Measurements from ENCODE around the gene ACTRT2. TPM values are rescaled to one million over a fixed set of nuclear protein-coding genes. Genes with fewer than 3 reads are reported as not detected.

Gene ACTRT2
- total RNA-seq, 1 experiment from 2014 or later: not detected

GRCh38 chr1:3020263-3020909, 881 bp upstream of the ACTRT2 start:
- Histone ChIP-seq H3K27me3 (peaks cover 3% of the 10 kb centered on the region; the same call in 1 of the 2 replicates), H3K36me3 (no peaks in the 10 kb centered on the region), H3K4me3 (no peak overlapping the region), H3K9me3 (no peaks in the 10 kb centered on the region)
- no peak for DNase-seq

GRCh38 chr1:3021801-3022401, 634 bp downstream of the ACTRT2 start:
- H3K36me3 ChIP-seq: no peaks in the 10 kb centered on the region
- H3K27me3 ChIP-seq: peaks cover 3% of the 10 kb centered on the region; the same call in 1 of the 2 replicates
- no peaks in the 10 kb centered on the region for H3K9me3 ChIP-seq
- DNase-seq: no peak
- H3K4me3 ChIP-seq: no peak overlapping the region

- H3K9me3 ChIP-seq: no peaks in the 10 kb centered on the region
These were observed 1.3 kb downstream of the ACTRT2 start for GRCh38 chr1:3022511-3022973.

GRCh38 chr1:3022976-3023375, 1.7 kb downstream of the ACTRT2 start:
- Histone ChIP-seq H3K9me3 (no peaks in the 10 kb centered on the region), H3K27me3 (peaks cover 3% of the 10 kb centered on the region; the same call in 1 of the 2 replicates), H3K36me3 (no peaks in the 10 kb centered on the region), H3K4me3 (no peak overlapping the region)
- DNase-seq: no peak

More at GRCh38 chr1:3022511-3022973, 1.3 kb downstream of the ACTRT2 start:
- H3K4me3 ChIP-seq: no peak overlapping the region
- H3K27me3 ChIP-seq: peaks cover 3% of the 10 kb centered on the region; the same call in 1 of the 2 replicates
- DNase-seq: no peak
- H3K36me3 ChIP-seq: no peaks in the 10 kb centered on the region

- Histone ChIP-seq H3K27me3 (peaks cover 8% of the 10 kb centered on the region; the same call in 1 of the 2 replicates), H3K36me3 (no peaks in the 10 kb centered on the region), H3K9me3 (no peaks in the 10 kb centered on the region), H3K4me3 (no peak overlapping the region)
- DNase-seq: no peak
These were observed 2.8 kb downstream of the ACTRT2 start for GRCh38 chr1:3024019-3024418.

- no peak for DNase-seq
- Histone ChIP-seq H3K27me3 (peaks cover 10% of the 10 kb centered on the region; the same call in 1 of the 2 replicates), H3K36me3 (no peaks in the 10 kb centered on the region), H3K4me3 (no peak overlapping the region), H3K9me3 (no peaks in the 10 kb centered on the region)
These were observed 3.3 kb downstream of the ACTRT2 start for GRCh38 chr1:3024588-3024987.

- peaks cover 10% of the 10 kb centered on the region; the same call in 1 of the 2 replicates for H3K27me3 ChIP-seq
- H3K4me3 ChIP-seq: no peak overlapping the region
- no peaks in the 10 kb centered on the region for H3K9me3 ChIP-seq
- DNase-seq: no peak
- H3K36me3 ChIP-seq: no peaks in the 10 kb centered on the region
These were observed 4.9 kb downstream of the ACTRT2 start for GRCh38 chr1:3026124-3026523.

- no peak for DNase-seq
- no peaks in the 10 kb centered on the region for H3K36me3 ChIP-seq
- no peaks in the 10 kb centered on the region for H3K9me3 ChIP-seq
These were observed 5.5 kb downstream of the ACTRT2 start for GRCh38 chr1:3026581-3027391.

GRCh38 chr1:3027611-3028371, 6.5 kb downstream of the ACTRT2 start:
- H3K27me3 ChIP-seq: peaks cover 10% of the 10 kb centered on the region; the same call in 1 of the 2 replicates
- H3K4me3 ChIP-seq: no peak overlapping the region
- no peaks in the 10 kb centered on the region for H3K36me3 ChIP-seq
- no peak for DNase-seq
- H3K9me3 ChIP-seq: no peaks in the 10 kb centered on the region

More at GRCh38 chr1:3026581-3027391, 5.5 kb downstream of the ACTRT2 start:
- Histone ChIP-seq H3K27me3 (peaks cover 10% of the 10 kb centered on the region; the same call in 1 of the 2 replicates), H3K4me3 (no peak overlapping the region)

GRCh38 chr1:3028531-3029282, 7.4 kb downstream of the ACTRT2 start:
- Histone ChIP-seq H3K4me3 (no peak overlapping the region), H3K36me3 (no peaks in the 10 kb centered on the region), H3K27me3 (peaks cover 10% of the 10 kb centered on the region; the same call in 1 of the 2 replicates), H3K9me3 (no peaks in the 10 kb centered on the region)
- DNase-seq: no peak

GRCh38 chr1:3029481-3029961, 8.3 kb downstream of the ACTRT2 start:
- H3K4me3 ChIP-seq: no peak overlapping the region
- no peaks in the 10 kb centered on the region for H3K9me3 ChIP-seq
- DNase-seq: no peak
- peaks cover 8% of the 10 kb centered on the region; the same call in 1 of the 2 replicates for H3K27me3 ChIP-seq
- no peaks in the 10 kb centered on the region for H3K36me3 ChIP-seq

- DNase-seq: no peak
- H3K36me3 ChIP-seq: no peaks in the 10 kb centered on the region
- no peaks in the 10 kb centered on the region for H3K9me3 ChIP-seq
- no peak overlapping the region for H3K4me3 ChIP-seq
- H3K27me3 ChIP-seq: peaks cover 8% of the 10 kb centered on the region; the same call in 1 of the 2 replicates
These were observed 8.9 kb downstream of the ACTRT2 start for GRCh38 chr1:3029991-3030662.

GRCh38 chr1:3030663-3031381, 9.6 kb downstream of the ACTRT2 start:
- H3K36me3 ChIP-seq: no peaks in the 10 kb centered on the region
- no peaks in the 10 kb centered on the region for H3K9me3 ChIP-seq
- no peak overlapping the region for H3K4me3 ChIP-seq
- no peak for DNase-seq
- H3K27me3 ChIP-seq: peaks cover 8% of the 10 kb centered on the region; the same call in 1 of the 2 replicates

- H3K9me3 ChIP-seq: no peaks in the 10 kb centered on the region
- peaks cover 8% of the 10 kb centered on the region; the same call in 1 of the 2 replicates for H3K27me3 ChIP-seq
- DNase-seq: no peak
- no peaks in the 10 kb centered on the region for H3K36me3 ChIP-seq
- H3K4me3 ChIP-seq: no peak overlapping the region
These were observed 10.3 kb downstream of the ACTRT2 start for GRCh38 chr1:3031401-3032221.
